Lower leg skin (tissue), 4 donors: ENCODE results near the gene MAN1A2. TPM values are rescaled to one million over a fixed set of nuclear protein-coding genes. Genes with fewer than 3 reads are reported as not detected.
"Not testable (repeated sequence)": the region's sequence is repeated elsewhere in the genome, so short reads cannot be mapped to it uniquely, and the experiment has no call there.

ENCODE experiments used
- DNase-seq, 2 donors: peaks; one replicate each; pipeline ENCODE4 v3.0.0-alpha.2; 2019; ENCODE audit warnings: low spot score in 2 of 2
- H3K4me3 ChIP-seq: fragments of 200-600 bp; sonication (generic); 2 replicates; pipeline ENCODE4 v1.5.1; 2017; ENCODE audit warnings: mild to moderate bottlenecking, low read depth; ENCODE audit not compliant: poor library complexity, severe bottlenecking
- POLR2A ChIP-seq, 2 donors: fragments of 450-650 bp; IDR thresholded peaks; one replicate each; pipeline ENCODE4 v1.6.1; 2016 to 2017; ENCODE audit warnings: antibody characterized with exemption in 2 of 2, mild to moderate bottlenecking in 1 of 2, moderate library complexity in 1 of 2
- WGBS, 2 donors: methylation state at CpG; one replicate each; pipeline ENCODE4 v1.1.5; 2018; 5-methylcytosine and 5-hydroxymethylcytosine counted together
- intact Hi-C: fragments of 100-400 bp; cut with DNase I; formaldehyde crosslinking; loops from one replicate; pipeline ENCODE4 v1.15.0; 2023; ENCODE audit warnings: low total_unique reads
- total RNA-seq, 4 donors: library from RNA; depleted of rRNA; stranded (reverse); fragments of >200 nt; gene quantifications; one replicate each; pipeline ENCODE4 v1.1.0, GENCODE V29; 2016
- TF ChIP-seq, protein P1 (sequence below), 3 donors: fragments of 450-650 bp; IDR thresholded peaks; one replicate each; pipeline ENCODE4 v1.5.1; 2016; ENCODE audit warnings: antibody characterized with exemption in 3 of 3, mild to moderate bottlenecking in 3 of 3, moderate library complexity in 2 of 3

MAN1A2 gene
- total RNA-seq, 4 donors from 2014 or later = 19.9 to 34.5 (median 25.7) TPM

DNA sequence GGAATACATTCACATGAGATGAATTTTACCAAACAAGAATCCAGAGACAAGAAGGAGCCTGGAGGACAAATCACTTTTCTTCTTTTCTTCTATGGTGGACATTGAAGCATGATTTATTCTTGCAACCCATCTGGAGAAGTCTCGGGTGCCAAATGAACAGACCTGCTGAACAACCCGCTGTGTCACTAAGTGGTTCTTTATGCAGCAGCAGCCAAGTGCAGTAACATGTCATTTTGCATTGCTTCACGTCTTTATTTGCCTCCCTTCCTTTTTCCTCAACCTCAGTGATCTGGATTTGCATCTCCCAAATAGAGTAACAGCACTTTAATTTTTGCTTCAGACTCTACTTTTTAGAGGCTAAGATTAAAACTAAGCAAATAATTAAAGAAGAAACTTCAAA is 188.6 kb downstream of the MAN1A2 start:
- intact Hi-C loops = no loop called here
- 50 to 67% methylated on average over 3 of the region's 3 CpGs for WGBS, 2 donors
- DNase-seq = no peak
- TF ChIP-seq, protein P1, sequence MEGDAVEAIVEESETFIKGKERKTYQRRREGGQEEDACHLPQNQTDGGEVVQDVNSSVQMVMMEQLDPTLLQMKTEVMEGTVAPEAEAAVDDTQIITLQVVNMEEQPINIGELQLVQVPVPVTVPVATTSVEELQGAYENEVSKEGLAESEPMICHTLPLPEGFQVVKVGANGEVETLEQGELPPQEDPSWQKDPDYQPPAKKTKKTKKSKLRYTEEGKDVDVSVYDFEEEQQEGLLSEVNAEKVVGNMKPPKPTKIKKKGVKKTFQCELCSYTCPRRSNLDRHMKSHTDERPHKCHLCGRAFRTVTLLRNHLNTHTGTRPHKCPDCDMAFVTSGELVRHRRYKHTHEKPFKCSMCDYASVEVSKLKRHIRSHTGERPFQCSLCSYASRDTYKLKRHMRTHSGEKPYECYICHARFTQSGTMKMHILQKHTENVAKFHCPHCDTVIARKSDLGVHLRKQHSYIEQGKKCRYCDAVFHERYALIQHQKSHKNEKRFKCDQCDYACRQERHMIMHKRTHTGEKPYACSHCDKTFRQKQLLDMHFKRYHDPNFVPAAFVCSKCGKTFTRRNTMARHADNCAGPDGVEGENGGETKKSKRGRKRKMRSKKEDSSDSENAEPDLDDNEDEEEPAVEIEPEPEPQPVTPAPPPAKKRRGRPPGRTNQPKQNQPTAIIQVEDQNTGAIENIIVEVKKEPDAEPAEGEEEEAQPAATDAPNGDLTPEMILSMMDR (IDR thresholded peaks at IDR 0.05) = no peak
- no peak for TF ChIP-seq POLR2A (IDR thresholded peaks at IDR 0.05)
- H3K4me3 ChIP-seq = no peak overlapping the region

DNA sequence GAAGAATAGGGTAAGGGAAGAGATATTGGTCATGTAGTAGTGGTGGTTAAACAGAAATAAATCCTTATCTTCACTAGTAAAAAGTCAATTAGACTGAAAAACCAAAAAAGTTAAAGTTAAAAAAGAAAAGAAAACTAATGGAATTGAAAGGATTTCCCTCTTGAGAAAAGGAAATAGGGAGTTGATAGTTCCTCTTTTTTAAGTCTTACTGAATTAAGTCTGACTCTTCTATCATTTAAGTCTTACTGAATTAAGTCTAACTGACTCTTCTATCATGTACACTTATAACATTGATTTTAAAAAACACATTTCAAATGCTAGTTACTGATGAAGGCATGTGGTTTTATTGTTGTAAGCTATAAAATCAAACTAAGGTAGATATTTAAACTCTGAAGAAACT is 189.1 kb downstream of the MAN1A2 start:
- H3K4me3 ChIP-seq = no peak overlapping the region
- no peak for TF ChIP-seq POLR2A (IDR thresholded peaks at IDR 0.05)
- TF ChIP-seq, protein P1 (IDR thresholded peaks at IDR 0.05) = no peak
- DNase-seq = no peak
- intact Hi-C loops = no loop called here

DNA sequence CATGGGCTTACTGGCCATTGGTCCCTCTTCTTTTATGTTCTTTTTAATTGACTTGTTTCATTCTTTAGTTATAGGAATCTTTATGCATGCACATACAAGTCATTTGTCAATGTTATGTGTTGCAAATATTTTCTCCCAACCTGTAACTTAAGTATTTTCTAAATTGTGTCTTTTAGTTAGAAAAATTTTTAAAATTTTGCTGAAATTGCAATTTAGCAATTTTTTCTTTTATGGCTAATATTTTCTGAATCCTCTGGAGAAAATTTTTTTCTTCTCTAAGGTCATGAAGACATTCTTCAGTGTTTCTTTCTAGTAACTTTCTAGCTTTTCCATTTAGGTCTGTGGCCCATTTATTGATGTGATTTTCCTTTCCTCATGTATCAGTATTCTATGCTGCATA is 189.7 kb downstream of the MAN1A2 start:
- intact Hi-C loops = no loop called here
- TF ChIP-seq POLR2A (IDR thresholded peaks at IDR 0.05) = no peak
- TF ChIP-seq, protein P1 (IDR thresholded peaks at IDR 0.05) = no peak
- no peak for DNase-seq
- no peak overlapping the region for H3K4me3 ChIP-seq

DNA sequence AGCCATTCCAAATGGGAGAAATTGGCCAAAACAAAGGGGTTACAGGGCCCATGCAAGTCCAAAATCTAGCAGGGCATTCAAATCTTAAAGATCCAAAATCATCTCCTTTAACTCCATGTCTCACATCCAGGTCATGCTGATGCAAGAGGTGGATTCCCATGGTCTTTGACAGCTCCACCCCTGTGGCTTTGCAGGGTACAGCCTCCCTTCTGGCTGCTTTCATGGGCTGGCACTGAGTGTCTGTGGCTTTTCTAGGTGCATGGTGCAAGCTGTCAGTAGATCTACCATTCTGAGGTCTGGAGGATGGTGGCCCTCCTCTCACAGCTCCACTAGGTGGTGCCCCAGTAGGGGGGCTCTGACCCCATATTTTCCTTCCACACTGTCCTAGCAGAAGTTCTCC is 191.2 kb downstream of the MAN1A2 start:
- intact Hi-C loops, DNase-seq, H3K4me3 ChIP-seq: not testable (repeated sequence)

DNA sequence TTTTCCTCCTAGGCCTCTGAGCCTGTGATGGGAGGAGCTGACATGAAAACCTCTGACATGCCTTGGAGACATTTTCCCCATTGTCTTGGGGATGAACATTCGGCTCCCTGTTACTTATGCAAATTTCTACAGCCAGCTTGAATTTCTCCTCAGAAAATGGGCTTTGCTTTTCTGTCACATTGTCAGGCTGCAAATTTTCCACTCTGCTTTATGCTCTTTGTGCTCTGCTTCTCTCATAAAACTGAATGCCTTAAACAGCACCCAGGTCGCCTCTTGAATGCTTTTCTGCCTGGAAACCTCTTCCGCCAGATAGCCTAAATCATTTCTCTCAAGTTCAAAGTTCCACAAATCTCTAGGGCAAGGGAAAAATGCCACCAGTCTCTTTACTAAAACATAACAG is 191.9 kb downstream of the MAN1A2 start:
- no peak overlapping the region for H3K4me3 ChIP-seq
- DNase-seq = no peak
- no peak for TF ChIP-seq POLR2A (IDR thresholded peaks at IDR 0.05)
- TF ChIP-seq, protein P1 (IDR thresholded peaks at IDR 0.05) = no peak
- intact Hi-C loops = no loop called here
- WGBS, 2 donors = 89 to 91% methylated on average over 3 of the region's 3 CpGs

DNA sequence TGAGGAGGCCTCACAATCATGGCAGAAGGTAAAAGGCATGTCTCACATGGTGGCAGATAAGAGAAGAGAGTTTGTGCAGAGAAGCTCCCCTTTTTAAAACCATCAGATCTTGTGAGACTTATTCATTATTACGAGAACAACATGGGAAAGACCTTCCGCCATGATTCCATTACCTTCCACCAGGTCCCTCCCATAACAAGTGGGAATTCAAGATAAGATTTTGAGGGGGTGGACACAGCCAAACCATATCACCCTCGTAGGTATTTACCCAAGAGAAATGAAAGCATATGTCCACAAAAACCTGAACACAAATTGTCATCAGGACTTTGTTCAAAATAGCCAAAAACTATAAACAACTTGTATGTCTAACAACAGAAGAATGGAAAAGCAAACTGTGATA is 192.7 kb downstream of the MAN1A2 start:
- WGBS, 2 donors = 75 to 79% methylated on average over 3 of the region's 3 CpGs
- DNase-seq = no peak
- TF ChIP-seq, protein P1 (IDR thresholded peaks at IDR 0.05) = no peak
- no peak for TF ChIP-seq POLR2A (IDR thresholded peaks at IDR 0.05)
- intact Hi-C loops = no loop called here
- H3K4me3 ChIP-seq = no peak overlapping the region
